Measurements from ENCODE around the gene PITPNM3.

GRCh38 chr17:6485646-6486412 lies 70.5 kb downstream of the PITPNM3 start:
- no peak for TF ChIP-seq TAF1 (IDR thresholded peaks at IDR 0.05; ENCODE audit: borderline replicate concordance, low read depth, low read length)
- TF ChIP-seq POLR2AphosphoS5 (IDR thresholded peaks at IDR 0.05; ENCODE audit: low read depth, low read length), result no peak

Measured in GM12892 (cell line).